GM12878 (cell line): ENCODE results near the gene LRP1. TPM values are rescaled to one million over a fixed set of nuclear protein-coding genes. Genes with fewer than 3 reads are reported as not detected.

Experiments
- ATAC-seq: fragments of 200-7000 bp; cut with Tn5 transposase; 3 replicates; pipeline ENCODE4 v1.9.1; 2020; ENCODE audit warnings: mild to moderate bottlenecking, moderate library complexity
- BruUV-seq: library from RNA; stranded (reverse); fragments of 400-500 nt; replicated peaks from 2 replicates; lab custom pipeline; 2021; lab: Mats Ljungman, UMichigan
- CTCF ChIA-PET: fragments of 300-600 bp; sonication (Branson Sonifier 250); formaldehyde crosslinking; extraction: SDS; loops from one replicate; lab custom pipeline; 2021; ENCODE audit warnings: inconsistent platforms; lab: Yijun Ruan, JAX
- POLR2A ChIA-PET: fragments of 350-600 bp; formaldehyde crosslinking; extraction: SDS; loops from one replicate; lab custom pipeline; 2021; ENCODE audit warnings: inconsistent platforms; lab: Charles Lee
- RAD21 ChIA-PET: fragments of 300-600 bp; sonication (Branson Sonifier 250); formaldehyde crosslinking; loops from one replicate; lab custom pipeline; 2023; ENCODE audit warnings: antibody characterized with exemption; ENCODE audit not compliant: unreplicated experiment; lab: Charles Lee
- SMC1A ChIA-PET: fragments of 300-600 bp; sonication (Branson Sonifier 250); formaldehyde crosslinking; loops from one replicate; lab custom pipeline; 2023; ENCODE audit not compliant: unreplicated experiment, uncharacterized antibody; lab: Charles Lee
- DNase-seq: peaks from one replicate; pipeline ENCODE4 v3.0.0-alpha.2; 2011; ENCODE audit warnings: low read depth, low spot score
- FAIRE-seq: peaks from 3 replicates; lab custom pipeline; 2011; peaks lifted over from hg19 to GRCh38; lab: Jason Lieb, UNC
- H2AFZ ChIP-seq: 2 replicates; pipeline ENCODE4 v1.6.0; 2011; ENCODE audit warnings: low read depth, low read length, control low read depth; ENCODE audit not compliant: control insufficient read depth
- H3K27ac ChIP-seq: 2 replicates; pipeline ENCODE4 v1.5.1; 2011; ENCODE audit warnings: control low read depth; ENCODE audit not compliant: control insufficient read depth, insufficient read depth
- H3K27me3 ChIP-seq, 2 experiments: replicated peaks in 1 of 2; 2 replicates each; pipeline versions ENCODE4 v1.6.0 to v1.6.1; 2011; ENCODE audit warnings: low read length in 1 of 2; ENCODE audit not compliant: control insufficient read depth in 2 of 2, insufficient read depth in 2 of 2
- H3K36me3 ChIP-seq, 2 experiments: 2 replicates each; pipeline ENCODE4 v1.5.1; 2011; ENCODE audit warnings: low read length in 1 of 2; ENCODE audit not compliant: control insufficient read depth in 2 of 2, insufficient read depth in 2 of 2
- H3K4me1 ChIP-seq: 2 replicates; pipeline ENCODE4 v1.6.1; 2011; ENCODE audit warnings: mild to moderate bottlenecking, low read length, moderate library complexity, mixed read lengths; ENCODE audit not compliant: control insufficient read depth, insufficient read depth
- H3K4me2 ChIP-seq: 2 replicates; pipeline ENCODE4 v1.6.0; 2011; ENCODE audit warnings: control low read depth; ENCODE audit not compliant: control insufficient read depth, insufficient read depth
- H3K4me3 ChIP-seq: fragments of 200-600 bp; sonication (generic); 2 replicates; pipeline ENCODE4 v1.5.1; 2016
- H3K79me2 ChIP-seq: 2 replicates; pipeline ENCODE4 v1.6.0; 2011; ENCODE audit warnings: low read length; ENCODE audit not compliant: control insufficient read depth, insufficient read depth
- H3K9ac ChIP-seq: 2 replicates; pipeline ENCODE4 v1.8.0; 2011; ENCODE audit warnings: low read length, control low read depth, mixed read lengths; ENCODE audit not compliant: control insufficient read depth, insufficient read depth
- H3K9me3 ChIP-seq: replicated peaks from 3 replicates; pipeline ENCODE4 v1.5.1; 2011; ENCODE audit warnings: mild to moderate bottlenecking, low read length; ENCODE audit not compliant: control insufficient read depth, insufficient read depth
- H4K20me1 ChIP-seq: 2 replicates; pipeline ENCODE4 v1.6.0; 2011; ENCODE audit not compliant: control insufficient read depth, insufficient read depth
- ATF3 ChIP-seq: IDR thresholded peaks from 2 replicates; pipeline ENCODE4 v1.6.1; 2011; ENCODE audit warnings: low read depth, mild to moderate bottlenecking, low read length, moderate library complexity, borderline replicate concordance; ENCODE audit errors: extremely low read depth
- CBX5 ChIP-seq: sonication (generic); IDR thresholded peaks from 2 replicates; pipeline ENCODE4 v1.6.1; 2016; ENCODE audit warnings: low read depth, moderate library complexity, mild to moderate bottlenecking, inconsistent platforms
- CHD4 ChIP-seq: fragments of 200-600 bp; sonication (generic); IDR thresholded peaks from 2 replicates; pipeline ENCODE4 v1.6.1; 2016; ENCODE audit warnings: mild to moderate bottlenecking
- KDM1A ChIP-seq: fragments of 200-600 bp; sonication (generic); IDR thresholded peaks from 2 replicates; pipeline ENCODE4 v1.6.1; 2016; ENCODE audit warnings: borderline replicate concordance
- PRDM15 ChIP-seq: fragments of 450-650 bp; formaldehyde crosslinking; IDR thresholded peaks from 2 replicates; pipeline ENCODE4 v1.4.0; 2020; ENCODE audit warnings: mild to moderate bottlenecking, moderate library complexity
- SMARCA5 ChIP-seq: fragments of 450-650 bp; IDR thresholded peaks from 2 replicates; pipeline ENCODE4 v1.6.1; 2017; ENCODE audit warnings: mild to moderate bottlenecking
- SRF ChIP-seq, 2 experiments: IDR thresholded peaks; 2 replicates each; pipeline ENCODE4 v1.6.1; 2011; ENCODE audit warnings: low read depth in 2 of 2, low read length in 2 of 2, mild to moderate bottlenecking in 1 of 2, moderate library complexity in 1 of 2
- SUZ12 ChIP-seq: fragments of 200-600 bp; sonication (generic); IDR thresholded peaks from one replicate; pipeline ENCODE4 v1.6.1; 2018; ENCODE audit warnings: antibody characterized with exemption, mild to moderate bottlenecking; ENCODE audit not compliant: unreplicated experiment
- TBL1XR1 ChIP-seq: IDR thresholded peaks from 2 replicates; pipeline ENCODE4 v1.6.1; 2012; ENCODE audit warnings: low read depth, low read length, improper control_type of control experiment
- WGBS: methylation state at CpG from one replicate; pipeline ENCODE4 v1.1.6; 2016; ENCODE audit warnings: low lambda C conversion rate; ENCODE audit not compliant: insufficient replicate concordance, insufficient coverage; ENCODE audit errors: missing lambda C conversion rate; 5-methylcytosine and 5-hydroxymethylcytosine counted together
- in situ Hi-C: fragments of 300-500 bp; cut with MboI; formaldehyde crosslinking; loops from 9 replicates; pipeline ENCODE4 v1.14.3; 2018; ENCODE audit warnings: mixed read lengths
- intact Hi-C: fragments of 100-400 bp; cut with micrococcal nuclease; formaldehyde crosslinking; loops from one replicate; pipeline ENCODE4 v1.14.2; 2022; ENCODE audit not compliant: unreplicated experiment
- polyA plus RNA-seq, 11 experiments: library from polyadenylated mRNA; depleted of rRNA in 4 of 11; unstranded in 6 of 11; stranded (reverse) in 5 of 11; fragments of >200 nt; fragmentation: Nextera tagmentation in 4 of 11; fragmentation: Illumina TruSeq in 1 of 11; extraction: Ambion mirVana in 4 of 11; extraction: Trizol in 1 of 11; gene quantifications; 1 replicate in 1 of 11; 2 replicates in 10 of 11; pipeline versions ENCODE4 v1.2.1 to v1.2.3, GENCODE V29; 2011 to 2016; ENCODE audit warnings: inconsistent platforms in 2 of 11, missing spikeins in 2 of 11, low read depth in 1 of 11
- total RNA-seq, 4 experiments: library from RNA; depleted of rRNA in 3 of 4; stranded (reverse); fragments of >200 nt in 3 of 4; fragmentation: Illumina TruSeq in 1 of 4; extraction: Trizol in 1 of 4; gene quantifications; 2 replicates each; pipeline versions ENCODE4 v1.2.1 to v1.2.3, GENCODE V29; 2013 to 2021

LRP1 gene
- total and polyA plus RNA-seq, 10 of the 15 experiments (the other 5 are each of a cell fraction or from before 2014, with no cell fraction given), result under 0.01 to 1.1 (median 0.20) TPM; not detected in 2

GRCh38 chr12:57168058-57168457 lies 39.8 kb downstream of the LRP1 start:
- H4K20me1 ChIP-seq, result peaks cover 3% of the 10 kb centered on the region; the same call in 1 of the 2 replicates

More at GRCh38 chr12:57168058-57168457, 39.8 kb downstream of the LRP1 start:
- H3K9me3 ChIP-seq, result no peaks in the 10 kb centered on the region
- BruUV-seq, result no TSS peak
- intact Hi-C loops, result no loop called here
- H3K36me3 ChIP-seq, result no peaks in the 10 kb centered on the region
- no peak for TF ChIP-seq PRDM15
- no peak for TF ChIP-seq SMARCA5
- no peak for TF ChIP-seq CBX5
- no peak for TF ChIP-seq SRF (IDR thresholded peaks at IDR 0.05; ENCODE audit: low read depth in 2 of 2, low read length in 2 of 2)
- no peak for TF ChIP-seq ATF3
- no peak for TF ChIP-seq SUZ12
- TF ChIP-seq KDM1A, result no peak
- no peak for TF ChIP-seq TBL1XR1
- TF ChIP-seq CHD4, result no peak
- in situ Hi-C loops, result no loop called here
- SMC1A ChIA-PET, result interaction anchor here (1.2 to 1.4 kb wide), 2 partner anchors 20 to 42 kb away, joined by 3 to 5 read pairs; no protein-coding TSS in a partner anchor
- FAIRE-seq (no peak), DNase-seq (no peak), ATAC-seq (no peak)
- CTCF ChIA-PET, result interaction anchor here (1.2 kb wide), 1 partner anchor 70 kb away, joined by 3 read pairs; no protein-coding TSS in a partner anchor
- no peaks in the 10 kb centered on the region for H3K27me3 ChIP-seq
- H3K4me2 ChIP-seq, result no peak overlapping the region
- H3K79me2 ChIP-seq, result no peaks in the 10 kb centered on the region
- 59% methylated on average over 10 of the region's 10 CpGs for WGBS
- POLR2A ChIA-PET, result no interaction called here
- H3K27ac ChIP-seq, result no peak overlapping the region
- no peak overlapping the region for H3K4me3 ChIP-seq
- RAD21 ChIA-PET, result interaction anchor here (1.6 kb wide), 1 partner anchor 44 kb away, joined by 4 read pairs; no protein-coding TSS in a partner anchor
- no peak overlapping the region for H3K9ac ChIP-seq
- no peaks in the 10 kb centered on the region; the same call in 1 of the 2 replicates for H3K4me1 ChIP-seq
- no peak overlapping the region for H2AFZ ChIP-seq
